ENCODE data around the gene RAB3A. TPM values are rescaled to one million over a fixed set of nuclear protein-coding genes. Genes with fewer than 3 reads are reported as not detected.

RAB3A gene
- total and polyA plus RNA-seq, 9 of the 15 experiments (the other 6 are each of a cell fraction or from before 2014, with no cell fraction given), result 0.17 to 5.1 (median 0.90) TPM; not detected in 1

DNA sequence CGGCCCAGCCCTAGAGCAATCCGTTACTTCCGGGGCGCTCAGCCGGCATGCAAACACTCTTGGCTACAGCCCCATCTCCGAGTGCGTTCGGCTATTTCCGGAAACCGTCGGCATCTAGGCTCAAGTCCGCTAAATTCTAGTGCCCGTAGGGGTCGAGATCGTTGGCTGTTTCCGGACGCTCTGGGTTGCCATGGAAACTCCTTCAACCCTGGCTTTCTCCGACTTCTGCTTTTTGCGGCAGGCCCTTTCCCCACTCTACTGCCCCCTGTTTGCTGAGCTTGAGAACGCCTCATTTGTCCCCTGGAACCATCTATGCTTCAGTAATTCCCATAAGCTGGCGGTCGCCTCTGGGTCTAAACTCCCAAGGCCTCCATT is 51.4 kb downstream of the RAB3A start (continued):
- no peak for TF ChIP-seq ZNF175 (CRISPR knock-in tag; IDR thresholded peaks at IDR 0.05; ENCODE audit: low read depth)
- TF ChIP-seq MAFG (tag; conservative IDR thresholded peaks at IDR 0.05), result no peak
- TF ChIP-seq ERF (CRISPR knock-in tag; IDR thresholded peaks at IDR 0.05), result no peak
- no peak for TF ChIP-seq SMAD2 (IDR thresholded peaks at IDR 0.05; ENCODE audit: low read depth, low read length)
- TF ChIP-seq NCOR1 (IDR thresholded peaks at IDR 0.05), result no peak
- TF ChIP-seq POLR2AphosphoS5 (IDR thresholded peaks at IDR 0.05; ENCODE audit: control insufficient read depth, insufficient read depth, low read depth, low read length), result no peak; the same call in 1 of the 2 replicates
- TF ChIP-seq TFAM (CRISPR knock-in tag; conservative IDR thresholded peaks at IDR 0.05), result no peak
- TF ChIP-seq, protein P1, sequence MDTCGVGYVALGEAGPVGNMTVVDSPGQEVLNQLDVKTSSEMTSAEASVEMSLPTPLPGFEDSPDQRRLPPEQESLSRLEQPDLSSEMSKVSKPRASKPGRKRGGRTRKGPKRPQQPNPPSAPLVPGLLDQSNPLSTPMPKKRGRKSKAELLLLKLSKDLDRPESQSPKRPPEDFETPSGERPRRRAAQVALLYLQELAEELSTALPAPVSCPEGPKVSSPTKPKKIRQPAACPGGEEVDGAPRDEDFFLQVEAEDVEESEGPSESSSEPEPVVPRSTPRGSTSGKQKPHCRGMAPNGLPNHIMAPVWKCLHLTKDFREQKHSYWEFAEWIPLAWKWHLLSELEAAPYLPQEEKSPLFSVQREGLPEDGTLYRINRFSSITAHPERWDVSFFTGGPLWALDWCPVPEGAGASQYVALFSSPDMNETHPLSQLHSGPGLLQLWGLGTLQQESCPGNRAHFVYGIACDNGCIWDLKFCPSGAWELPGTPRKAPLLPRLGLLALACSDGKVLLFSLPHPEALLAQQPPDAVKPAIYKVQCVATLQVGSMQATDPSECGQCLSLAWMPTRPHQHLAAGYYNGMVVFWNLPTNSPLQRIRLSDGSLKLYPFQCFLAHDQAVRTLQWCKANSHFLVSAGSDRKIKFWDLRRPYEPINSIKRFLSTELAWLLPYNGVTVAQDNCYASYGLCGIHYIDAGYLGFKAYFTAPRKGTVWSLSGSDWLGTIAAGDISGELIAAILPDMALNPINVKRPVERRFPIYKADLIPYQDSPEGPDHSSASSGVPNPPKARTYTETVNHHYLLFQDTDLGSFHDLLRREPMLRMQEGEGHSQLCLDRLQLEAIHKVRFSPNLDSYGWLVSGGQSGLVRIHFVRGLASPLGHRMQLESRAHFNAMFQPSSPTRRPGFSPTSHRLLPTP (IDR thresholded peaks at IDR 0.05; ENCODE audit: borderline replicate concordance, extremely low read depth, insufficient read length), result no peak
- TF ChIP-seq ZNF561 (CRISPR knock-in tag; conservative IDR thresholded peaks at IDR 0.05), result no peak
- TF ChIP-seq HMBOX1 (IDR thresholded peaks at IDR 0.05), result no peak
- TF ChIP-seq, protein P2, sequence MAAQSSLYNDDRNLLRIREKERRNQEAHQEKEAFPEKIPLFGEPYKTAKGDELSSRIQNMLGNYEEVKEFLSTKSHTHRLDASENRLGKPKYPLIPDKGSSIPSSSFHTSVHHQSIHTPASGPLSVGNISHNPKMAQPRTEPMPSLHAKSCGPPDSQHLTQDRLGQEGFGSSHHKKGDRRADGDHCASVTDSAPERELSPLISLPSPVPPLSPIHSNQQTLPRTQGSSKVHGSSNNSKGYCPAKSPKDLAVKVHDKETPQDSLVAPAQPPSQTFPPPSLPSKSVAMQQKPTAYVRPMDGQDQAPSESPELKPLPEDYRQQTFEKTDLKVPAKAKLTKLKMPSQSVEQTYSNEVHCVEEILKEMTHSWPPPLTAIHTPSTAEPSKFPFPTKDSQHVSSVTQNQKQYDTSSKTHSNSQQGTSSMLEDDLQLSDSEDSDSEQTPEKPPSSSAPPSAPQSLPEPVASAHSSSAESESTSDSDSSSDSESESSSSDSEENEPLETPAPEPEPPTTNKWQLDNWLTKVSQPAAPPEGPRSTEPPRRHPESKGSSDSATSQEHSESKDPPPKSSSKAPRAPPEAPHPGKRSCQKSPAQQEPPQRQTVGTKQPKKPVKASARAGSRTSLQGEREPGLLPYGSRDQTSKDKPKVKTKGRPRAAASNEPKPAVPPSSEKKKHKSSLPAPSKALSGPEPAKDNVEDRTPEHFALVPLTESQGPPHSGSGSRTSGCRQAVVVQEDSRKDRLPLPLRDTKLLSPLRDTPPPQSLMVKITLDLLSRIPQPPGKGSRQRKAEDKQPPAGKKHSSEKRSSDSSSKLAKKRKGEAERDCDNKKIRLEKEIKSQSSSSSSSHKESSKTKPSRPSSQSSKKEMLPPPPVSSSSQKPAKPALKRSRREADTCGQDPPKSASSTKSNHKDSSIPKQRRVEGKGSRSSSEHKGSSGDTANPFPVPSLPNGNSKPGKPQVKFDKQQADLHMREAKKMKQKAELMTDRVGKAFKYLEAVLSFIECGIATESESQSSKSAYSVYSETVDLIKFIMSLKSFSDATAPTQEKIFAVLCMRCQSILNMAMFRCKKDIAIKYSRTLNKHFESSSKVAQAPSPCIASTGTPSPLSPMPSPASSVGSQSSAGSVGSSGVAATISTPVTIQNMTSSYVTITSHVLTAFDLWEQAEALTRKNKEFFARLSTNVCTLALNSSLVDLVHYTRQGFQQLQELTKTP (IDR thresholded peaks at IDR 0.05; ENCODE audit: low read depth in 1 of 2, partially characterized antibody in 2 of 2), result peak in 1 of 2 experiments; percentile 20
- peak; percentile 35 for TF ChIP-seq NEUROD1 (IDR thresholded peaks at IDR 0.05; ENCODE audit: borderline replicate concordance, low read depth, low read length, partially characterized antibody)
- no peak for TF ChIP-seq ZNF253 (CRISPR knock-in tag; conservative IDR thresholded peaks at IDR 0.05)
- TF ChIP-seq, protein P3, sequence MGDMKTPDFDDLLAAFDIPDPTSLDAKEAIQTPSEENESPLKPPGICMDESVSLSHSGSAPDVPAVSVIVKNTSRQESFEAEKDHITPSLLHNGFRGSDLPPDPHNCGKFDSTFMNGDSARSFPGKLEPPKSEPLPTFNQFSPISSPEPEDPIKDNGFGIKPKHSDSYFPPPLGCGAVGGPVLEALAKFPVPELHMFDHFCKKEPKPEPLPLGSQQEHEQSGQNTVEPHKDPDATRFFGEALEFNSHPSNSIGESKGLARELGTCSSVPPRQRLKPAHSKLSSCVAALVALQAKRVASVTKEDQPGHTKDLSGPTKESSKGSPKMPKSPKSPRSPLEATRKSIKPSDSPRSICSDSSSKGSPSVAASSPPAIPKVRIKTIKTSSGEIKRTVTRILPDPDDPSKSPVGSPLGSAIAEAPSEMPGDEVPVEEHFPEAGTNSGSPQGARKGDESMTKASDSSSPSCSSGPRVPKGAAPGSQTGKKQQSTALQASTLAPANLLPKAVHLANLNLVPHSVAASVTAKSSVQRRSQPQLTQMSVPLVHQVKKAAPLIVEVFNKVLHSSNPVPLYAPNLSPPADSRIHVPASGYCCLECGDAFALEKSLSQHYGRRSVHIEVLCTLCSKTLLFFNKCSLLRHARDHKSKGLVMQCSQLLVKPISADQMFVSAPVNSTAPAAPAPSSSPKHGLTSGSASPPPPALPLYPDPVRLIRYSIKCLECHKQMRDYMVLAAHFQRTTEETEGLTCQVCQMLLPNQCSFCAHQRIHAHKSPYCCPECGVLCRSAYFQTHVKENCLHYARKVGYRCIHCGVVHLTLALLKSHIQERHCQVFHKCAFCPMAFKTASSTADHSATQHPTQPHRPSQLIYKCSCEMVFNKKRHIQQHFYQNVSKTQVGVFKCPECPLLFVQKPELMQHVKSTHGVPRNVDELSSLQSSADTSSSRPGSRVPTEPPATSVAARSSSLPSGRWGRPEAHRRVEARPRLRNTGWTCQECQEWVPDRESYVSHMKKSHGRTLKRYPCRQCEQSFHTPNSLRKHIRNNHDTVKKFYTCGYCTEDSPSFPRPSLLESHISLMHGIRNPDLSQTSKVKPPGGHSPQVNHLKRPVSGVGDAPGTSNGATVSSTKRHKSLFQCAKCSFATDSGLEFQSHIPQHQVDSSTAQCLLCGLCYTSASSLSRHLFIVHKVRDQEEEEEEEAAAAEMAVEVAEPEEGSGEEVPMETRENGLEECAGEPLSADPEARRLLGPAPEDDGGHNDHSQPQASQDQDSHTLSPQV (IDR thresholded peaks at IDR 0.05), result no peak
- TF ChIP-seq ZNF224 (CRISPR knock-in tag; IDR thresholded peaks at IDR 0.05), result no peak
- no peak; the same call in 1 of the 2 replicates for TF ChIP-seq ZKSCAN1 (IDR thresholded peaks at IDR 0.05; ENCODE audit: low read depth, low read length)
- TF ChIP-seq ZNF764 (CRISPR knock-in tag; IDR thresholded peaks at IDR 0.05; ENCODE audit: low read depth), result no peak
